ENCODE measurements around the gene AGMO. TPM values are rescaled to one million over a fixed set of nuclear protein-coding genes. Genes with fewer than 3 reads are reported as not detected.

AGMO gene
- total and polyA plus RNA-seq, 7 donors = 0.16 to 0.42 (median 0.36) TPM; not detected in 4

GRCh38 chr7:15327001-15327400 lies 234.8 kb downstream of the AGMO start:
- no peak for TF ChIP-seq EP300 (IDR thresholded peaks at IDR 0.05)
- TF ChIP-seq POLR2AphosphoS5 (IDR thresholded peaks at IDR 0.05) = no peak
- TF ChIP-seq, protein P1, sequence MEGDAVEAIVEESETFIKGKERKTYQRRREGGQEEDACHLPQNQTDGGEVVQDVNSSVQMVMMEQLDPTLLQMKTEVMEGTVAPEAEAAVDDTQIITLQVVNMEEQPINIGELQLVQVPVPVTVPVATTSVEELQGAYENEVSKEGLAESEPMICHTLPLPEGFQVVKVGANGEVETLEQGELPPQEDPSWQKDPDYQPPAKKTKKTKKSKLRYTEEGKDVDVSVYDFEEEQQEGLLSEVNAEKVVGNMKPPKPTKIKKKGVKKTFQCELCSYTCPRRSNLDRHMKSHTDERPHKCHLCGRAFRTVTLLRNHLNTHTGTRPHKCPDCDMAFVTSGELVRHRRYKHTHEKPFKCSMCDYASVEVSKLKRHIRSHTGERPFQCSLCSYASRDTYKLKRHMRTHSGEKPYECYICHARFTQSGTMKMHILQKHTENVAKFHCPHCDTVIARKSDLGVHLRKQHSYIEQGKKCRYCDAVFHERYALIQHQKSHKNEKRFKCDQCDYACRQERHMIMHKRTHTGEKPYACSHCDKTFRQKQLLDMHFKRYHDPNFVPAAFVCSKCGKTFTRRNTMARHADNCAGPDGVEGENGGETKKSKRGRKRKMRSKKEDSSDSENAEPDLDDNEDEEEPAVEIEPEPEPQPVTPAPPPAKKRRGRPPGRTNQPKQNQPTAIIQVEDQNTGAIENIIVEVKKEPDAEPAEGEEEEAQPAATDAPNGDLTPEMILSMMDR (IDR thresholded peaks at IDR 0.05) = no peak
- TF ChIP-seq POLR2A (IDR thresholded peaks at IDR 0.05) = no peak
- DNase-seq = no peak
- Histone ChIP-seq H3K36me3 (no peaks in the 10 kb centered on the region), H3K27me3 (no peaks in the 10 kb centered on the region), H3K4me3 (no peak overlapping the region), H3K9me3 (no peaks in the 10 kb centered on the region), H3K27ac (no peak overlapping the region), H3K4me1 (peaks cover 0 to 6% (median 2%) of the 10 kb centered on the region in 4 donors)
- 78 to 86% methylated on average over 4 of the region's 4 CpGs for WGBS, 2 donors
- intact Hi-C loops (cut with DNase I) = no loop called here

DNA sequence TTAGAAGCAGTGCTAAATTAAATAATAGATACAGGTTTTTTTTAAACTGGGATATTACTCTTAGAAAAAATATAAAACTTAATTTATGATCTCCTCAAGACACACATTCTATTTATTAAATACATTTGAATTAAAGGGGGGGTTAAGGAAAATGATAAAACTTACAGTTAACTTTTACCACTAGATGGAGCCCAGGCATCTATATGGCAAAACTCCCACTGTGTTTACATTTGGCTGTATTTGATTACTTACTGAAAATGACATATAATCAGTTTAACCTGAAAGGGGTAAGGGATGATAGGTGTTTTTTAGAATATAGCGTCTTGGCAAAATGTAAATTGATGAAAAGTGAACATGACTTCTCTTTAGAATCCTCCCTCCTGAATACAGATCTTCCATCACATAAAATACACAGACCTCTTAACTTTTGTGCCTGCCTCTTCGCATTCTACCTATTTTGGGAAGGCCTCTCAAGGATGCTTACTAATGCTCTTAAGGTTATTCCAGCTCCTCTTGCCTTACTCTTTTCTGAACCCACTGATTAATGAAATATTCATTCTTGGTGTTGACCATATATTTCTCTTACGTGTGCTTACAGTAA lies 235.7 kb downstream of the AGMO start:
- TF ChIP-seq, protein P1 (IDR thresholded peaks at IDR 0.05) = peak in 2 of 4 experiments; percentile 19 to 49
- TF ChIP-seq EP300 (IDR thresholded peaks at IDR 0.05) = no peak
- intact Hi-C loops (cut with DNase I) = no loop called here
- no peaks in the 10 kb centered on the region for H3K36me3 ChIP-seq
- no peak for DNase-seq
- H3K27me3 ChIP-seq = no peaks in the 10 kb centered on the region
- H3K9me3 ChIP-seq = no peaks in the 10 kb centered on the region
- no peak overlapping the region for H3K27ac ChIP-seq
- WGBS, 2 donors = 63 to 73% methylated on average over 3 of the region's 3 CpGs
- H3K4me3 ChIP-seq = no peak overlapping the region
- peaks cover 0 to 6% (median 2%) of the 10 kb centered on the region in 4 donors for H3K4me1 ChIP-seq

GRCh38 chr7:15323550-15323949 lies 238.3 kb downstream of the AGMO start:
- intact Hi-C loops (cut with DNase I) = no loop called here
- no peaks in the 10 kb centered on the region for H3K27me3 ChIP-seq

DNA sequence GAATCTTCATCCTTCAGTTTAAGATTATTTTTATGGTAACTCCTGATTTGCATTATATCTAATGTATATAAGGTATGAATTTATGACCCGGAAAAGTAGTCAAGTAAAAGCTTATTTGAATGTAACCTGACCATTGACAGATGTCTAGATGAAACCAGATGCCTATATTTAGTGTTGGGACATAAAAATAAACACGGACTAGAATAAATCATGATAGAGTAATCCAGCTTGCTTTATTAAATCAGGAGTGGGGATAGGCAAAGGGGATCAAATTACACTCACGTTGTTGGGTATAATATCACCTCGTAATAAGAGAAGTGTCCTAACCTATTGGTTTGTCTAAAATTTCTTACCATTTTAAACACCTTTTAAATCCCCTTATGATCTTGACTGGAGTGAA lies 244.6 kb downstream of the AGMO start:
- H3K4me1 ChIP-seq = no peaks in the 10 kb centered on the region
- no peak for DNase-seq
- H3K9me3 ChIP-seq = no peaks in the 10 kb centered on the region
- H3K36me3 ChIP-seq = no peaks in the 10 kb centered on the region
- no peak overlapping the region for H3K27ac ChIP-seq
- TF ChIP-seq EP300 (IDR thresholded peaks at IDR 0.05) = no peak
- intact Hi-C loops (cut with DNase I) = no loop called here
- no peak overlapping the region for H3K4me3 ChIP-seq
- 86 to 88% methylated on average over 4 of the region's 4 CpGs for WGBS, 2 donors
- no peaks in the 10 kb centered on the region for H3K27me3 ChIP-seq

More at GRCh38 chr7:15323550-15323949, 238.3 kb downstream of the AGMO start:
- TF ChIP-seq POLR2AphosphoS5 (IDR thresholded peaks at IDR 0.05) = no peak
- TF ChIP-seq POLR2A (IDR thresholded peaks at IDR 0.05) = no peak
- no peak for TF ChIP-seq EP300 (IDR thresholded peaks at IDR 0.05)
- TF ChIP-seq, protein P1 (IDR thresholded peaks at IDR 0.05) = no peak
- Histone ChIP-seq H3K4me3 (no peak overlapping the region), H3K4me1 (peaks cover 0 to 6% (median 2%) of the 10 kb centered on the region in 4 donors), H3K36me3 (no peaks in the 10 kb centered on the region), H3K27ac (no peak overlapping the region), H3K9me3 (no peaks in the 10 kb centered on the region)
- peak; percentile 61 for DNase-seq
- WGBS, 2 donors = 63 to 69% methylated on average over 6 of the region's 6 CpGs

DNA sequence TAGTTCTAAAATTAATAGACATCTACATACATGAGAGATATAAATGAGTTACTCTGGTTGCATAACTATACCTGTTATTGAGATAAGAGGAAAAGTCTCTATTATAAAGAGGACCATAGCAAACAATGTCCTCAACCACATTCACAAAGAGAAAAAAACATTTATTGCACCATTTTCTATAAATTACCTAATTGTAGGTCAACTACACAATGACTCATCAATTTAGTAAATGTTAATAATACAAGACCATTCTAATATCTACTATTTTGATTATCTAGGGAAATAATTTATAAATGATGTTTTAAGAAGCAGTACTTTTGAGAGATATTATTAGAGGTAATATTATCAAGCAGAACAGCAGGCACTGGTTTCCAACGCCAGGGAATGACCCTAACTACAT lies 246.1 kb downstream of the AGMO start:
- TF ChIP-seq POLR2AphosphoS5 (IDR thresholded peaks at IDR 0.05) = no peak
- no peak for TF ChIP-seq EP300 (IDR thresholded peaks at IDR 0.05)
- TF ChIP-seq POLR2A (IDR thresholded peaks at IDR 0.05) = no peak
- TF ChIP-seq, protein P1 (IDR thresholded peaks at IDR 0.05) = no peak
- WGBS, 2 donors = 79 to 92% methylated on average over 1 of the region's 1 CpG
- no peaks in the 10 kb centered on the region for H3K9me3 ChIP-seq

More for the DNA sequence above, 246.1 kb downstream of the AGMO start:
- Histone ChIP-seq H3K4me3 (no peak overlapping the region), H3K4me1 (no peaks in the 10 kb centered on the region), H3K27me3 (no peaks in the 10 kb centered on the region), H3K36me3 (no peaks in the 10 kb centered on the region), H3K27ac (no peak overlapping the region)
- intact Hi-C loops (cut with DNase I) = no loop called here
- no peak for DNase-seq
